ENCODE data around the gene LRRC4C. TPM values are rescaled to one million over a fixed set of nuclear protein-coding genes. Genes with fewer than 3 reads are reported as not detected.

LRRC4C gene
- total RNA-seq, 1 experiment from 2014 or later, result not detected

DNA sequence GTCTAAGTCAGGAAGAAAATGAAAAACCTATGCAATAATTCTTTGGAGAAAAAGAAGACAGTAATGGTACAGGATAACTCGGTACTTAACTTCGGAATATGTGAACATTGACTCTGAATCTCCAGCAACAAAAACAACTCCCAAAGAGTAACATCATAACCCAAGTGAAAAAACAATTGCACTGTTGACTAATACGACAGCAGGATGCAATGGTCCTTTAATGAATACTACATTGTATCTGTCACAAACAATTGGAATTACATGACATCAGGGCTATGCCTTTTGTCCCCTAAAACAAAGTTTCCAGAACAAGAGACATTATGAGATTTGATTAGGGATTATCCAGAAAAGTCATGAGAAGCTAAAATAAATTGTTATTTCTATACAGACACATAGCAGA lies 1065.9 kb downstream of the LRRC4C start:
- H3K27me3 Mint-ChIP-seq (ENCODE audit: unreplicated experiment), result no peaks in the 10 kb centered on the region
- TF ChIP-seq, protein P1, sequence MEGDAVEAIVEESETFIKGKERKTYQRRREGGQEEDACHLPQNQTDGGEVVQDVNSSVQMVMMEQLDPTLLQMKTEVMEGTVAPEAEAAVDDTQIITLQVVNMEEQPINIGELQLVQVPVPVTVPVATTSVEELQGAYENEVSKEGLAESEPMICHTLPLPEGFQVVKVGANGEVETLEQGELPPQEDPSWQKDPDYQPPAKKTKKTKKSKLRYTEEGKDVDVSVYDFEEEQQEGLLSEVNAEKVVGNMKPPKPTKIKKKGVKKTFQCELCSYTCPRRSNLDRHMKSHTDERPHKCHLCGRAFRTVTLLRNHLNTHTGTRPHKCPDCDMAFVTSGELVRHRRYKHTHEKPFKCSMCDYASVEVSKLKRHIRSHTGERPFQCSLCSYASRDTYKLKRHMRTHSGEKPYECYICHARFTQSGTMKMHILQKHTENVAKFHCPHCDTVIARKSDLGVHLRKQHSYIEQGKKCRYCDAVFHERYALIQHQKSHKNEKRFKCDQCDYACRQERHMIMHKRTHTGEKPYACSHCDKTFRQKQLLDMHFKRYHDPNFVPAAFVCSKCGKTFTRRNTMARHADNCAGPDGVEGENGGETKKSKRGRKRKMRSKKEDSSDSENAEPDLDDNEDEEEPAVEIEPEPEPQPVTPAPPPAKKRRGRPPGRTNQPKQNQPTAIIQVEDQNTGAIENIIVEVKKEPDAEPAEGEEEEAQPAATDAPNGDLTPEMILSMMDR (IDR thresholded peaks at IDR 0.05; ENCODE audit: unreplicated experiment), result no peak
- H3K27ac Mint-ChIP-seq (ENCODE audit: unreplicated experiment), result no peak overlapping the region
- peaks cover 9% of the 10 kb centered on the region for H3K9me3 Mint-ChIP-seq (ENCODE audit: low read depth, unreplicated experiment)
- intact Hi-C loops (cut with micrococcal nuclease; ENCODE audit: unreplicated experiment), result no loop called here
- H3K4me1 Mint-ChIP-seq (ENCODE audit: low read depth, unreplicated experiment), result no peaks in the 10 kb centered on the region
- CTCF ChIA-PET, result no interaction called here
- H3K4me3 Mint-ChIP-seq (ENCODE audit: low read depth, unreplicated experiment), result no peak overlapping the region
- DNase-seq, result no peak
- BruUV-seq (replicated peaks), result no TSS peak
- H3K36me3 Mint-ChIP-seq (ENCODE audit: insufficient read depth, unreplicated experiment), result no peaks in the 10 kb centered on the region

DNA sequence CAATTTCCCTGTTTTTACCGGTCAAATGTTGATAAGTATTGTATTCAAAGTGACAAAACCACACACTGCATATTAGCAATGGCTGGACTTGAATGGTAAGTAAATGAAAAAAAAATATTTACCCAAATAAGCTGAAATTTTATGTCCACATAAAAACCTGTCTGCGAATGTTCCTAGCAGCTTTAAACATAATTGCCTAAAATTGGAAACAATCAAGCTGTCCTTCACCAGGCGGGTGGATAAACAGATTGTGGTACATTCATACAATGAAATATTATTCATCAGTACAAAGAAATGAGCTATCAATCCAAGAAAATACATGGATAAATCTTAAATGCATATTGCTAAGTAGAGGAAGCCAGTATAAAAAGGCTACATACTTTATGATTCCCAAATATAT lies 1067.8 kb downstream of the LRRC4C start:
- BruUV-seq (replicated peaks), result no TSS peak
- Mint-ChIP-seq H3K4me3 (ENCODE audit: low read depth, unreplicated experiment) (no peak overlapping the region), H3K36me3 (ENCODE audit: insufficient read depth, unreplicated experiment) (no peaks in the 10 kb centered on the region), H3K9me3 (ENCODE audit: low read depth, unreplicated experiment) (peaks cover 9% of the 10 kb centered on the region), H3K27ac (ENCODE audit: unreplicated experiment) (no peak overlapping the region), H3K4me1 (ENCODE audit: low read depth, unreplicated experiment) (no peaks in the 10 kb centered on the region), H3K27me3 (ENCODE audit: unreplicated experiment) (no peaks in the 10 kb centered on the region)
- TF ChIP-seq, protein P1 (IDR thresholded peaks at IDR 0.05; ENCODE audit: unreplicated experiment), result no peak
- CTCF ChIA-PET, result no interaction called here
- intact Hi-C loops (cut with micrococcal nuclease; ENCODE audit: unreplicated experiment), result no loop called here
- no peak for DNase-seq

DNA sequence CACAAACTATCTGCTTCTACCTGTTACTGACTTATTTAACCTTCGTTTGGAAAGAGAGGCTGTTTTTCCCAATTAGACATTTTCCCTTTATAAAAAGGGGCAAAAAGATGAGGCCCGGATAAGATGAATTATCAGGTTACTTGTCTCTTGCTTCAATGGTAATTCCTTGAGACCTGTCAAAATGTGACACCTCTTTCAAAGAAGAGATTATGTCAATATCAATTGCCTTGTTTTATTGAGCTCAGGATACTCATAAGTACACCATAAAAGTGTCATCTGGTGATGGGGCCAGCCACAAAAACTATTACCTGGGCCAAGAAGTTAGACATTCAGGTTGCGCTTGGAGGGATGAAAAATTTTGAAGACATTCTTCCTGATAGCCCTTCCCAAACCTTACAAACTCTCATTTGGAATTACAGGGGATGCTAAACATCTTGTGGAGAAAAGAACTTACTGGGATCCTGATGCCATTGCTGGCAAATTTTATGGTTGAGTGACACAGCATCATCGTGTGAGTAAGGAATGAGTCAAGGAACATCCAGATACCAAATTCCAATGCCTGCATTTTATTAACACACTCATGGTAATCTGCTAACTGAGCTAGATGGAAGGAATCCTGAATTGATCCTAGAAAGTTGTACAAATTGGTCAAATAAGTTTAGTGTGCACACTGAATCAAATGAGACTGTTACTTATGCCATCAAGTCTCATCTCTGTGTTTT lies 1071.2 kb downstream of the LRRC4C start:
- CTCF ChIA-PET, result no interaction called here
- H3K27ac Mint-ChIP-seq (ENCODE audit: unreplicated experiment), result no peak overlapping the region
- DNase-seq, result no peak
- intact Hi-C loops (cut with micrococcal nuclease; ENCODE audit: unreplicated experiment), result no loop called here
- H3K4me1 Mint-ChIP-seq (ENCODE audit: low read depth, unreplicated experiment), result no peaks in the 10 kb centered on the region
- no peak overlapping the region for H3K4me3 Mint-ChIP-seq (ENCODE audit: low read depth, unreplicated experiment)
- H3K9me3 Mint-ChIP-seq (ENCODE audit: low read depth, unreplicated experiment), result peaks cover 11% of the 10 kb centered on the region
- no peaks in the 10 kb centered on the region for H3K36me3 Mint-ChIP-seq (ENCODE audit: insufficient read depth, unreplicated experiment)
- no peaks in the 10 kb centered on the region for H3K27me3 Mint-ChIP-seq (ENCODE audit: unreplicated experiment)
- TF ChIP-seq, protein P1 (IDR thresholded peaks at IDR 0.05; ENCODE audit: unreplicated experiment), result no peak
- BruUV-seq (replicated peaks), result no TSS peak

DNA sequence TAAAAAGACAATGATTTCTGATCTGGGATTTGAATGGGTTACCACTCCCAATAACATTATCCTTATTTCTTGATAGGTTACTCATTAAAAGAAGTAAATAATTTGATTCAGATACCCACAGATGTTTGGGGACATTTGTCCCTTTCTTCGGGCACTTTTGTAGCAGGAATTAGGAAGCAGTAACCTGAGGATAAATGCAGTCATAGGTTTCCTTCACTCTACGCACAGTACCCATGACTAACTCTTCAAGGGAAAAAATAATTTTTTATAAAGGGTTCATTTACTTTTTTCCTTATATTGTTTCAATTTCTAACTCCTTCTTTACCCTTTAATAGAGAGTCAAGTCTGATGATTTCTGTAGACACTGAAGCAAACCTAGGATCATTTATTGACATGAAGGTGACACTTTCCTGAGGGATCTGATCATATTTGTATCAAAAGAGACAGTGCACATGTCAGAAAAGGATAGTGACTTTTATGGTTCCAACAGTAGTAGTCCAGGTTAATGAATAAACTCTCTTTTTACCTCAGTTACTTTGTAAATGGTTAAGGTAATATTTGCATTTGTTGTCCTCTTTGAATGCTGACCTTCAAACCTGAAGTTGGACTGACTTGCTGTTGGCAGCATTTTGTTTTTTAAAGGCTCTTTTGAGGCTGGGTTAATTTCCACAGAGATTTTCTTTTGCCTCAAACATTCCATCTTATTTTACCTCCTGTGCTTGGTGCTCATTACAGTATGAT lies 1072.0 kb downstream of the LRRC4C start:
- DNase-seq, result no peak
- CTCF ChIA-PET, result no interaction called here
- TF ChIP-seq, protein P1 (IDR thresholded peaks at IDR 0.05; ENCODE audit: unreplicated experiment), result no peak
- H3K36me3 Mint-ChIP-seq (ENCODE audit: insufficient read depth, unreplicated experiment), result no peaks in the 10 kb centered on the region
- H3K4me1 Mint-ChIP-seq (ENCODE audit: low read depth, unreplicated experiment), result no peaks in the 10 kb centered on the region
- no peak overlapping the region for H3K27ac Mint-ChIP-seq (ENCODE audit: unreplicated experiment)
- no peaks in the 10 kb centered on the region for H3K27me3 Mint-ChIP-seq (ENCODE audit: unreplicated experiment)
- H3K9me3 Mint-ChIP-seq (ENCODE audit: low read depth, unreplicated experiment), result peaks cover 11% of the 10 kb centered on the region
- intact Hi-C loops (cut with micrococcal nuclease; ENCODE audit: unreplicated experiment), result no loop called here
- no TSS peak for BruUV-seq (replicated peaks)
- H3K4me3 Mint-ChIP-seq (ENCODE audit: low read depth, unreplicated experiment), result no peak overlapping the region
